ENCODE data around the gene HTT.

Gene HTT

GRCh38 chr4:3074078-3074845 lies at the start of gene HTT, which contains the start of gene HTT-AS:
HTT (plus strand) TSS chr4:3074681; CDS start chr4:3074826, 145 bp downstream.
HTT-AS (minus strand) TSS chr4:3074538.
- in situ Hi-C loops (cut with HindIII; ENCODE audit: low sequenced_read_pairs), result no loop called here

- in situ Hi-C loops (cut with HindIII; ENCODE audit: low sequenced_read_pairs), result no loop called here
Observed at GRCh38 chr4:3025881-3026280, 48.6 kb upstream of the HTT start.

GRCh38 chr4:3026540-3026939 lies 47.9 kb upstream of the HTT start:
- in situ Hi-C loops (cut with HindIII; ENCODE audit: low sequenced_read_pairs), result no loop called here

GRCh38 chr4:3029464-3029863 lies 45.0 kb upstream of the HTT start:
- in situ Hi-C loops (cut with HindIII; ENCODE audit: low sequenced_read_pairs), result no loop called here

GRCh38 chr4:3030566-3031356 lies 43.7 kb upstream of the HTT start:
- in situ Hi-C loops (cut with HindIII; ENCODE audit: low sequenced_read_pairs), result loop anchor here (5.0 kb wide), 1 partner anchor 38 kb away; no protein-coding TSS in a partner anchor

- in situ Hi-C loops (cut with HindIII; ENCODE audit: low sequenced_read_pairs), result loop anchor here (5.0 kb wide), 1 partner anchor 39 kb away; no protein-coding TSS in a partner anchor
Observed at GRCh38 chr4:3031357-3032082, 43.0 kb upstream of the HTT start.

GRCh38 chr4:3034231-3034630 lies 40.2 kb upstream of the HTT start:
- in situ Hi-C loops (cut with HindIII; ENCODE audit: low sequenced_read_pairs), result loop anchor here (5.0 kb wide), 1 partner anchor 42 kb away; no protein-coding TSS in a partner anchor

GRCh38 chr4:3035249-3035648 lies 39.2 kb upstream of the HTT start:
- in situ Hi-C loops (cut with HindIII; ENCODE audit: low sequenced_read_pairs), result no loop called here

GRCh38 chr4:3035674-3036073 lies 38.8 kb upstream of the HTT start:
- in situ Hi-C loops (cut with HindIII; ENCODE audit: low sequenced_read_pairs), result no loop called here

- in situ Hi-C loops (cut with HindIII; ENCODE audit: low sequenced_read_pairs), result no loop called here
Observed at GRCh38 chr4:3036131-3036952, 38.1 kb upstream of the HTT start.

- in situ Hi-C loops (cut with HindIII; ENCODE audit: low sequenced_read_pairs), result no loop called here
Observed at GRCh38 chr4:3037957-3038461, 36.5 kb upstream of the HTT start.

GRCh38 chr4:3039706-3040366 lies 34.6 kb upstream of the HTT start:
- in situ Hi-C loops (cut with HindIII; ENCODE audit: low sequenced_read_pairs), result no loop called here

- in situ Hi-C loops (cut with HindIII; ENCODE audit: low sequenced_read_pairs), result no loop called here
Observed at GRCh38 chr4:3040452-3041191, 33.9 kb upstream of the HTT start.

- in situ Hi-C loops (cut with HindIII; ENCODE audit: low sequenced_read_pairs), result no loop called here
Observed at GRCh38 chr4:3041192-3042142, 33.0 kb upstream of the HTT start.

GRCh38 chr4:3042226-3042625 lies 32.3 kb upstream of the HTT start:
- in situ Hi-C loops (cut with HindIII; ENCODE audit: low sequenced_read_pairs), result no loop called here

- in situ Hi-C loops (cut with HindIII; ENCODE audit: low sequenced_read_pairs), result no loop called here
Observed at GRCh38 chr4:3043282-3044020, 31.0 kb upstream of the HTT start.

Measured in endothelial cell of hepatic sinusoid (primary cell).